HG03280 (cell line): ENCODE results near the gene XCL2.

Source experiments
- ATAC-seq: cut with Tn5 transposase; IDR thresholded peaks from one replicate; pipeline ENCODE4 v1.9.1; 2021; ENCODE audit warnings: mild to moderate bottlenecking, moderate library complexity; ENCODE audit not compliant: unreplicated experiment

The XCL2 gene

GRCh38 chr1:168518201-168518689 lies 25.6 kb downstream of the XCL2 start:
- ATAC-seq = no peak

DNA sequence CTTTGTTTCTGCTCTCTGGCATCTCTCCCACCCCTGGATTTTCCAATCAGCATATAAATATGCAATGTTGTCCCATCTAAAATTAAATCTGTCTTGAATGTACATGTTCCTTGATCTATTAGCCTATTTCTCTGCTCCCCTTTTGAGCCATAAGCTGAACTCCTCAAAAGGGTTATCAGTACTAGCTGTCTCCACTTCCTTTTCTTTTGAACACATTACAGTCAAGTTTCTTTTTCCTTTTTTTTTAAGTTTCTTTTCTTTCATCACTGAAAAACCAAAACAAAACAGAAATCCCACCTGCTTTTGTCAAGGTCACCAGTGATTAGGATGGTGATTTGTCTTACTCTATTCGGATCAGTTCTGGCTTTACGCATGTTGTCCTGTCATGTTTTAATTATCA lies 29.3 kb downstream of the XCL2 start:
- no peak for ATAC-seq

DNA sequence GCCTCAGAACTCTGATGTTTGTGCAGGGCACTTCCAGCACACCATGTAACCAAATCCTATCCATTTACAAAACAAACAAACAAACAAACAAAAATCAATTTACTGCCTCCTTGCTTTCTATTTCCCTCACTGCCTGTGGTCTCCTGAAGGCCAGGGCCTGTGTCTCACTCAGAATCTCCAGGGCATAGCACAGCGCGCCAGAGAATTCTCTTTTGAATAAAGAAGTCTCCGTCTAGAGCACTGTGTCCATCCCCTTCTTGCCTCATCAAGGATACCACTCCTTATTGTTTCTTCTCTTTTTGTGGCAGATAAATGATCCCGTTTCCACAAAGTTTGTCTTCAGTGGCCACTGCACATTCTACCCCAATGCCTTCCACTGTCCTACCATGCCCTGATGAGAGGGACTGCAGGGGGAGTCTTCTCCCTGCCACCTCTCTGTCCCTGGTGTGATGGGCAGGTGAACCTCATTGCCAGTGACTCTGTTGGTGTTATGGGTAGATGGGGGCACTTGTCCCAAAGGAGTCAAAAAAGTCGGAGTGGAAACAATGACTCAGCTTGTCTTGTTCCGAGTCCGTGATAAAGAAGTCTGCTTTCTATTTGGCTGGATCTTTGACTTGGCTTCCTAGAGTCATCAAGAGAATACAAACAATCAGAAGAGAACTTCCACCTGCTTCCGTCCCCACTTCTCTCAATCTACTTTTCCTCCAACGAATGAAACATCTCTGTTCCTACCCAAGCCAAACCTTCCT lies 30.0 kb downstream of the XCL2 start:
- no peak for ATAC-seq

DNA sequence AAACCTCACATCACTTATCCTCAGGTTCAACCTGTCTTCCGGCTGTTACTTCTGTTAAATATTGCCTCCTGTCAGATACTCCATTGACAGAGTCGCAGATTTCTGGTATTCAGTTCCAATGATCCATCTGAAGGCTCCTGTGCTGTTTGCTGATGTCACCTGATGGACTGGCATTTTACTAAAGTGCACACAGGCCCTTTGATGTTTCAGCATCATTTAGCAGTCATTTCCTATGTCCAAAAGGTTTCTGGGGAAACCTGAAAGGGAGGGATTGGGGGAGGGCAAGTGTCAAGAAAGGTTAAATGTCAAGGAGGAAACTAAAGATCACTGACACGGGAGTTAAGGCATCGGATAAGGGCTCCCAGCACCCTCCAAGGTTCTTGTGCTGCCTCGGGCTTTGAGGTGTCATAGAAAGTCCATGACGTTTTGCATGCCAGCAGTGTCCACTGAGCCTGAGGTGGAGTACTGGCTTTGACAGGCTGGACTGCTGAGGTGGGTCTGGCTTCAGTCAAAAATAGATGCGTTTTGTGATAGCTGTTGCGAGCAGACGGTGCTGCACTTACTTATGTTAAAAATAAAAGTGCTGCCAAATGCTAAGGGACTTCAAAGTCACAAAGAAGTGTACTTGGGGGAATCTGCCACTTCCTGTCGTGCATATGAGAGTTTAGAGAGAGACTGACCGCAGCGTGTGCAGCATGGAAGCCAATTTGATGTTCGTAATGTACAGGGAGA lies 30.8 kb downstream of the XCL2 start:
- no peak for ATAC-seq

GRCh38 chr1:168509875-168510791 lies 33.7 kb downstream of the XCL2 start:
- ATAC-seq = peak; percentile 71

DNA sequence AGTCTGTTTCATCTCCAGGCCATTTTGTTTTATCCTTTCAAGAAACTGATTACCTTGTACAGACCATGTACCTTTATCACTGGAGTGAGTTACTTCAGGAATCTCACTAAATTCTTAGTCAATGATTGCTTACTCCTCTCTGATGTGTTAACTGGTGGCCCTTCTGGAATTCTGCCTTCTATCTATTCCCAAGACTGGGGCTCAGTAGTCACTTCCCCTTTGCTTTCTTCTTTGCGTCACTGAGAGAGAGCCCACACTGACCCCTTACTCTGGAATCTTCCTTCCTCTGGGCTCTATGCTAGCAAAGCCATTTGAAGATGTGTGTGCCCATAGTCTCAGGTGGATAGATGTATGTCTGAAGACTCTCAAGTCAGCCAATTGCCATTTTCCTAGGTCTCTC lies 34.6 kb downstream of the XCL2 start:
- no peak for ATAC-seq

DNA sequence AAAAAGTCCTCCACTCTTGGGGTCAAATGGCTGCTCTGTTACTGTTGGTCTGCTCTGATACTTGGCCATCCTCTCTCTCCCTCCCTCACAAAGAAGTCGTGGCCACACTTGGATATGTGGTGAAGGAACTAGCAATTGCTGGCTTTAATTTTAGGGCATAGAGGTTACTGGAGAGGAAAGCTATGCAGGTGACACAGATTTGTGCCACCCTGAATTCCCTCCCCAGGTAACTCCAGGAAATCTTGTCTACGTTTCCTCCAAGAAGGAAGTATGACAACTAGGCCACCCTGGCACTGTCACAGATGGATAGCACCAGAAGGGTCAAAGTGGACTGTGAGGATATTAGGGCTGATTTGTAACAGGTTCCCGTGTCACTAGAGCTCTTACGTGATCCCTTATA lies 36.0 kb downstream of the XCL2 start:
- no peak for ATAC-seq

- no peak for ATAC-seq
These were observed 36.6 kb downstream of the XCL2 start for GRCh38 chr1:168507231-168507630.

DNA sequence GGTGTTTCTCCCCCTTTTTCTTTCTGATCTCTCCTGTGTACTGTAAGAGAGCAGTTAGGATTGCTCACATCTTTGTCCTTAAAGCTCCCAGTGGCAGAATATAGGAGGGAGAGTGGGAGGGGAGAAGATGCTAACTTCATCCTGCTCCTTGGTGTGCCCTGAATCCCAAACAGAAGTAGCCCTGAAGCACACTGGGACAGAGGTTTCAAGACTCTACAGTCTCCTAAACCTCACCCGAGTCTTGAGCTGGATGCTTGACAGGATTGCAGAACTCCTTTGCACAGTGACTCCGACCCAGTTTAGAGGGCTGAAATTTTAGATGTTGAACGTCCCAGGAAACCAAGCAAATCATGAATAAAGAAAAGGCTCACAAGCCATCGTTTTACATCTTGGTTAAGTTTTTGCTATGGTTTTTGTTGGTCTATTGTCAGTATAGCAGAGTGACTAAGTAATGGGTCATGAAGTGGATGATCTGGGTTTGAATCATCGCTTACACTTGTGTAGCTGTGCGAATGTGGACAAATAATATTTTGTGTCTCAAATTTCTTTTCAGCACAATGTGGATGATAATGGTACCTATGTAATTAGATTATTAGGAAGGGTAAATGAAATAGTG lies 37.5 kb downstream of the XCL2 start:
- ATAC-seq = no peak

DNA sequence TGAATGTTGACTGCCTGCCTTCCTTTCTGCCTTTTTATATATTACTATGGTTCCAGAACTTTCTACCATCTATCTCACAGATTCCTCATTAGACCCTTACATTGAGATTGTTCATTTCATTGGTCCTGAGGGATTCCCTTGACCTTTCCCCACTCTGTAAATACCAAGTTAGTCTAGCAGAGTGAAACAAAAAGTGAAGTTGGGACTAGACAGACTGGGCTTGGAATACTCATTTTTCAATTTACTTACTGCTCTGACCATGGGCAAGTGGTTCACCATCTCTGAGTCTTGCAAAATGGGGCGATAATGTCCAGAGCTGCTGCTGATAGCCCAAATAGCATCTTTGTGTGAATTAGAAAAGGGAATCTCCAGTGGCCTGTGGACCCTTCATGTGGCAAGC lies 38.8 kb downstream of the XCL2 start:
- ATAC-seq = no peak

GRCh38 chr1:168504064-168504837 lies 39.5 kb downstream of the XCL2 start:
- ATAC-seq = no peak

DNA sequence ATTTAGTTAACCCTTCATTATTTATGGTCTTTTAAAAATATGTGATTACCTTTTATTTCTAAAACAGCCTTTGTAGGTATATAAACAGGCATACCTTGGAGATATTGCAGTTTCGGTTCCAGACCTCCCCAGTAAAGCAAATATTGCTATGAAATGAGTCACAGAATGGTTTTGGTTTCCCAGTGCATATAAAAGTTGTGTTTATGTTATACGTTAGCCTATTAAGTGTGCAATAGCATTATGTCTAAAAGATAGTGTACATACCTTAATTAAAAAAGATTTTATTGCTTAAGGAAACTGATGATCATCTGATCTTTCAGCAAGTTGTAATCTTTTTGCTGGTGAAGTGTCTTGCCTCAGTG lies 44.1 kb downstream of the XCL2 start:
- ATAC-seq = no peak

DNA sequence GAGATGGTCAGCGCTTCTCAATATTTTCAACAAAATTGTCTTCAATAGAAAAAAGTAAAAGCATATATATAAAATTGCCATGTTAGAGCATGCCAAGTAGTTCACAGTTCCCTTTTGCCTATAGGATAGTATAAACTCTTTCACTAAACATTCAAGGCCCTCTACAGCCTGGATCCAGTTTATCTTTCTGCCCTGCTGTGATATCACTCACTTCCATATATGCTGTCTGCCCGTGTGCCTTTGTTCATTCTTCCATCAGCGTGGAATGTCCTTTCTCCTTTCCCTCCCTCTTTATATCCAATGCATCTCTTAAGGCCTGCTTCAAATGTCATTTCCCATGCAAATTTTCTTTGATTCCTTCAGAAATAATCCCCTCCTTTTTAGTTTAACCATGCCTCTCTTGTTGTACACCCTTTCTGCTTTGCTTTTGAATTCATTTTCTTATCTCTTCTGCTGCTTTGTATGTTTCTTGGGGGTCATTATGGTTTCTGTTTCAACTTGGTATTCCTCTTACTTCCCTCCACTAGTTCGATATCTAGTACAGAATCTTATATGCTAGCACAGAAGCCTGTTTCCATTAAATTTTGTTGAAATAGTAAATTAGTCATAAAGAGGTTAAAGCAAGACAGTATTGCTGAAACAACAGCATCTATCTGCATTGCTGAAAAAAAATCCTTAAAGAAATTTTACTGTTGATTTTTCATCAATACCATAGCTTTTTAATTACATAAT lies 44.7 kb downstream of the XCL2 start:
- ATAC-seq = no peak

DNA sequence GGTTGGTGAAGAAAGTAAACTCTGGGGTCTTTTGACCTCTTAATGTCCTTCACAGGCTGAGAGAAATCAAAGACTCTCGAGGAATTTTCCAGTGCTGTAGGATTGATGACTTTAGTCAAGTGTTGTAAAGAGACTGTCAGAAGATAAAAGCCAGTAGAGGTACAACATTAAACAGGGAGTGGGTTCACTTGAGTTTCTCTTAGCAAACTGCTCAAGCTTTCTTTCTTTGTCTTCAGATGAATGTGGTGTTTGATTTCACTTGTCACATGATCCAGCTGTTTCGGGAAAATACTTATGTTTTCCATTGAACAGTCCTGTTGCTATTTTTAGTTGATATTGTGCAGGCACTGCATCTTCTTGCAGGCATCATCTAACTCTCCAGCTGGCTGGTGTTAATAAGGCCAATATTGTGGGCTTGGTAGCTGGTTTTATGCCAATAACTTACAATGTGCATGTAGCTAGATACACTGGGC lies 45.6 kb downstream of the XCL2 start:
- no peak for ATAC-seq

GRCh38 chr1:168497376-168497950 lies 46.3 kb downstream of the XCL2 start:
- no peak for ATAC-seq

DNA sequence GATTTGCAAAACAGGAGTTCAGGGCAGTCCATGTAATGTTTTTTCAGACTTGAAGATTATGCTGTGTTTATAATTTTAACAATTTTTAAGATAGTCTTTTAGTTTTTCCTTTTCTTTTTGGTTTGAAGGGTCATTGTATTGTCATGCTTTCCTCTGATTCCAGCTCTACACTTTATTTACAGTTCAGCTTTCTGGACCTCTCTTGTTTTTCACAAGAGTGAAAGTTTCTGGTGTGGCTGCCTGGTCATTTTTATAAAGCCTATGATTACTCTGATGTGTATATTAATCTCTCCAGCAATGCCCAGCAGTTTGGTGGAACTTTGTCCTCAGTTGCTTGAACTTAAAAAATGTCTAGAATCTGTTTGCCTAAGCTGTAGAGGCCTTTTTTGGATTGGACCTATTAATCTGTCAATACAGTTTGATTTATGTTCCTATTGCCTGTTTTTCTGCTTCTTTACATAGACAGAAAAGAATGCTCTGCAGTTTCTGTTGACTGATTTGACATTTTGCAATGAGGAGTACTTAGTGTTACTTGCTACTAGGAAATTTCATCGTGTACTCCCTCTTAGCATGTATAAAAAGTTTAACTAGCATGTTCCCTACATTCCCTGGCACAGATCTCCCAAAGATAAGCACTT lies 52.2 kb downstream of the XCL2 start:
- no peak for ATAC-seq
